ENCODE results near the gene GPR78.

Gene GPR78

GRCh38 chr4:8609824-8610350, 29.7 kb downstream of the GPR78 start:
- no peak overlapping the region for H3K4me3 ChIP-seq (ENCODE audit: low read depth, low read length)

GRCh38 chr4:8610858-8611616, 30.8 kb downstream of the GPR78 start:
- H3K18ac ChIP-seq (ENCODE audit: low read length), result no peak overlapping the region
- H4K91ac ChIP-seq (ENCODE audit: low read depth, low read length), result no peak overlapping the region
- no peak overlapping the region for H2BK120ac ChIP-seq (ENCODE audit: insufficient read depth, low read length, poor library complexity)
- H4K8ac ChIP-seq (ENCODE audit: low read depth, low read length), result no peak overlapping the region
- no peaks in the 10 kb centered on the region for H3K79me2 ChIP-seq (ENCODE audit: control insufficient read depth, insufficient read depth, low read length, poor library complexity)
- no peak overlapping the region for H3K4me3 ChIP-seq (ENCODE audit: low read depth, low read length)
- no peaks in the 10 kb centered on the region for H3K9me3 ChIP-seq (ENCODE audit: insufficient read depth, low read depth, low read length)
- no peaks in the 10 kb centered on the region for H3K79me1 ChIP-seq (ENCODE audit: low read length)
- H3K9ac ChIP-seq (ENCODE audit: low read length), result no peak overlapping the region
- no peak overlapping the region for H3K14ac ChIP-seq (ENCODE audit: low read length)
- H4K12ac ChIP-seq (ENCODE audit: low read depth, low read length), result no peak overlapping the region
- H2BK5ac ChIP-seq (ENCODE audit: low read depth, low read length, poor library complexity), result no peak overlapping the region
- no peak overlapping the region for H3K23ac ChIP-seq (ENCODE audit: low read length)
- no peak for DNase-seq
- H2AFZ ChIP-seq (ENCODE audit: insufficient read depth, low read length, poor library complexity), result no peak overlapping the region
- H2AK5ac ChIP-seq (ENCODE audit: low read length), result no peak overlapping the region
- H3K4me1 ChIP-seq (ENCODE audit: control insufficient read depth in 1 of 2, insufficient read depth in 2 of 2, low read length in 2 of 2), result peaks cover 8 to 13% of the 10 kb centered on the region in 2 experiments
- 92% methylated on average over 2 of the region's 8 CpGs for WGBS (ENCODE audit: extremely low coverage, insufficient coverage, insufficient read length)
- H2BK12ac ChIP-seq (ENCODE audit: low read length), result no peak overlapping the region
- no peak overlapping the region for H3K4me2 ChIP-seq (ENCODE audit: low read length)
- H3K36me3 ChIP-seq (ENCODE audit: control insufficient read depth in 1 of 2, insufficient read depth in 2 of 2, low read length in 2 of 2), result peaks cover 65 to 73% of the 10 kb centered on the region in 2 experiments
- no peak overlapping the region for H3K27ac ChIP-seq (ENCODE audit: low read depth, low read length)
- no peaks in the 10 kb centered on the region for H3K27me3 ChIP-seq (ENCODE audit: insufficient read depth, low read length)
- no peak overlapping the region for H3K4ac ChIP-seq (ENCODE audit: low read depth, low read length)

More at GRCh38 chr4:8609824-8610350, 29.7 kb downstream of the GPR78 start:
- no peaks in the 10 kb centered on the region for H3K79me1 ChIP-seq (ENCODE audit: low read length)
- no CpG with 5 or more reads among the region's 9 CpGs for WGBS (ENCODE audit: extremely low coverage, insufficient coverage, insufficient read length)
- peaks cover 0 to 2% of the 10 kb centered on the region in 2 experiments for H3K4me1 ChIP-seq (ENCODE audit: control insufficient read depth in 1 of 2, insufficient read depth in 2 of 2, low read length in 2 of 2)
- H2BK120ac ChIP-seq (ENCODE audit: insufficient read depth, low read length, poor library complexity), result no peak overlapping the region
- H3K9ac ChIP-seq (ENCODE audit: low read length), result no peak overlapping the region
- H3K9me3 ChIP-seq (ENCODE audit: insufficient read depth, low read depth, low read length), result no peaks in the 10 kb centered on the region
- no peak overlapping the region for H2AK5ac ChIP-seq (ENCODE audit: low read length)
- no peak overlapping the region for H3K4ac ChIP-seq (ENCODE audit: low read depth, low read length)
- no peak overlapping the region for H3K23ac ChIP-seq (ENCODE audit: low read length)
- H4K91ac ChIP-seq (ENCODE audit: low read depth, low read length), result no peak overlapping the region
- H4K12ac ChIP-seq (ENCODE audit: low read depth, low read length), result no peak overlapping the region
- DNase-seq, result no peak
- no peak overlapping the region for H3K18ac ChIP-seq (ENCODE audit: low read length)
- H2AFZ ChIP-seq (ENCODE audit: insufficient read depth, low read length, poor library complexity), result no peak overlapping the region
- no peak overlapping the region for H3K27ac ChIP-seq (ENCODE audit: low read depth, low read length)
- no peak overlapping the region for H4K8ac ChIP-seq (ENCODE audit: low read depth, low read length)
- no peak overlapping the region for H3K14ac ChIP-seq (ENCODE audit: low read length)
- H3K4me2 ChIP-seq (ENCODE audit: low read length), result no peak overlapping the region
- H3K36me3 ChIP-seq (ENCODE audit: control insufficient read depth in 1 of 2, insufficient read depth in 2 of 2, low read length in 2 of 2), result peaks cover 67 to 75% of the 10 kb centered on the region in 2 experiments
- H2BK5ac ChIP-seq (ENCODE audit: low read depth, low read length, poor library complexity), result no peak overlapping the region
- H2BK12ac ChIP-seq (ENCODE audit: low read length), result no peak overlapping the region
- no peaks in the 10 kb centered on the region for H3K79me2 ChIP-seq (ENCODE audit: control insufficient read depth, insufficient read depth, low read length, poor library complexity)
- H3K27me3 ChIP-seq (ENCODE audit: insufficient read depth, low read length), result no peaks in the 10 kb centered on the region

- no peak for DNase-seq
- no peak overlapping the region for H3K27ac ChIP-seq (ENCODE audit: low read depth, low read length)
- peaks cover 62 to 69% of the 10 kb centered on the region in 2 experiments for H3K36me3 ChIP-seq (ENCODE audit: control insufficient read depth in 1 of 2, insufficient read depth in 2 of 2, low read length in 2 of 2)
- no peak overlapping the region for H3K18ac ChIP-seq (ENCODE audit: low read length)
- no peaks in the 10 kb centered on the region for H3K9me3 ChIP-seq (ENCODE audit: insufficient read depth, low read depth, low read length)
- H2BK12ac ChIP-seq (ENCODE audit: low read length), result no peak overlapping the region
- no peak overlapping the region for H2BK120ac ChIP-seq (ENCODE audit: insufficient read depth, low read length, poor library complexity)
- H3K4me3 ChIP-seq (ENCODE audit: low read depth, low read length), result no peak overlapping the region
- H3K14ac ChIP-seq (ENCODE audit: low read length), result no peak overlapping the region
- peaks cover 13 to 17% of the 10 kb centered on the region in 2 experiments for H3K4me1 ChIP-seq (ENCODE audit: control insufficient read depth in 1 of 2, insufficient read depth in 2 of 2, low read length in 2 of 2)
- no peaks in the 10 kb centered on the region for H3K79me2 ChIP-seq (ENCODE audit: control insufficient read depth, insufficient read depth, low read length, poor library complexity)
- no peak overlapping the region for H3K23ac ChIP-seq (ENCODE audit: low read length)
- H4K91ac ChIP-seq (ENCODE audit: low read depth, low read length), result no peak overlapping the region
- no peak overlapping the region for H3K4me2 ChIP-seq (ENCODE audit: low read length)
- no CpG with 5 or more reads among the region's 8 CpGs for WGBS (ENCODE audit: extremely low coverage, insufficient coverage, insufficient read length)
- no peak overlapping the region for H4K8ac ChIP-seq (ENCODE audit: low read depth, low read length)
- H4K12ac ChIP-seq (ENCODE audit: low read depth, low read length), result no peak overlapping the region
- peaks cover 5% of the 10 kb centered on the region for H3K79me1 ChIP-seq (ENCODE audit: low read length)
- H2AFZ ChIP-seq (ENCODE audit: insufficient read depth, low read length, poor library complexity), result no peak overlapping the region
- no peak overlapping the region for H2AK5ac ChIP-seq (ENCODE audit: low read length)
- no peaks in the 10 kb centered on the region for H3K27me3 ChIP-seq (ENCODE audit: insufficient read depth, low read length)
- H3K4ac ChIP-seq (ENCODE audit: low read depth, low read length), result no peak overlapping the region
- no peak overlapping the region for H2BK5ac ChIP-seq (ENCODE audit: low read depth, low read length, poor library complexity)
- H3K9ac ChIP-seq (ENCODE audit: low read length), result no peak overlapping the region
These were observed 32.5 kb downstream of the GPR78 start for GRCh38 chr4:8612646-8613045.

GRCh38 chr4:8613421-8614364, 33.5 kb downstream of the GPR78 start:
- no peak overlapping the region for H3K27ac ChIP-seq (ENCODE audit: low read depth, low read length)
- H3K18ac ChIP-seq (ENCODE audit: low read length), result no peak overlapping the region
- H3K36me3 ChIP-seq (ENCODE audit: control insufficient read depth in 1 of 2, insufficient read depth in 2 of 2, low read length in 2 of 2), result peaks cover 66 to 71% of the 10 kb centered on the region in 2 experiments
- no peak overlapping the region for H2BK5ac ChIP-seq (ENCODE audit: low read depth, low read length, poor library complexity)
- no CpG with 5 or more reads among the region's 35 CpGs for WGBS (ENCODE audit: extremely low coverage, insufficient coverage, insufficient read length)
- H3K9ac ChIP-seq (ENCODE audit: low read length), result no peak overlapping the region
- H3K4ac ChIP-seq (ENCODE audit: low read depth, low read length), result no peak overlapping the region
- H3K4me1 ChIP-seq (ENCODE audit: control insufficient read depth in 1 of 2, insufficient read depth in 2 of 2, low read length in 2 of 2), result peaks cover 13 to 17% of the 10 kb centered on the region in 2 experiments
- H3K4me3 ChIP-seq (ENCODE audit: low read depth, low read length), result no peak overlapping the region
- H4K91ac ChIP-seq (ENCODE audit: low read depth, low read length), result no peak overlapping the region
- no peaks in the 10 kb centered on the region for H3K27me3 ChIP-seq (ENCODE audit: insufficient read depth, low read length)
- no peak overlapping the region for H2BK120ac ChIP-seq (ENCODE audit: insufficient read depth, low read length, poor library complexity)
- no peak overlapping the region for H3K23ac ChIP-seq (ENCODE audit: low read length)
- H3K14ac ChIP-seq (ENCODE audit: low read length), result no peak overlapping the region
- H3K79me1 ChIP-seq (ENCODE audit: low read length), result peaks cover 5% of the 10 kb centered on the region
- H3K4me2 ChIP-seq (ENCODE audit: low read length), result no peak overlapping the region
- H4K12ac ChIP-seq (ENCODE audit: low read depth, low read length), result no peak overlapping the region
- H2AFZ ChIP-seq (ENCODE audit: insufficient read depth, low read length, poor library complexity), result no peak overlapping the region
- no peaks in the 10 kb centered on the region for H3K79me2 ChIP-seq (ENCODE audit: control insufficient read depth, insufficient read depth, low read length, poor library complexity)
- H2AK5ac ChIP-seq (ENCODE audit: low read length), result no peak overlapping the region
- no peak for DNase-seq
- H3K9me3 ChIP-seq (ENCODE audit: insufficient read depth, low read depth, low read length), result no peaks in the 10 kb centered on the region
- H2BK12ac ChIP-seq (ENCODE audit: low read length), result no peak overlapping the region
- no peak overlapping the region for H4K8ac ChIP-seq (ENCODE audit: low read depth, low read length)
